Activated CD8-positive, alpha-beta memory T cell treated with anti-CD3 and anti-CD28 coated beads for 1 hour (primary cell): Measurements from ENCODE around the gene ZDHHC8.

ENCODE experiments used
- DNase-seq, 2 donors: peaks; one replicate each; pipeline ENCODE4 v3.0.0-alpha.2; 2020; ENCODE audit warnings: low read depth in 1 of 2; ENCODE audit errors: extremely low read depth in 1 of 2

Gene ZDHHC8

GRCh38 chr22:20095521-20095920 is 36.1 kb upstream of the ZDHHC8 start:
- no peak for DNase-seq

GRCh38 chr22:20096574-20097420 is 34.8 kb upstream of the ZDHHC8 start:
- DNase-seq = no peak

GRCh38 chr22:20099099-20099711 is 32.4 kb upstream of the ZDHHC8 start:
- DNase-seq = no peak

DNA sequence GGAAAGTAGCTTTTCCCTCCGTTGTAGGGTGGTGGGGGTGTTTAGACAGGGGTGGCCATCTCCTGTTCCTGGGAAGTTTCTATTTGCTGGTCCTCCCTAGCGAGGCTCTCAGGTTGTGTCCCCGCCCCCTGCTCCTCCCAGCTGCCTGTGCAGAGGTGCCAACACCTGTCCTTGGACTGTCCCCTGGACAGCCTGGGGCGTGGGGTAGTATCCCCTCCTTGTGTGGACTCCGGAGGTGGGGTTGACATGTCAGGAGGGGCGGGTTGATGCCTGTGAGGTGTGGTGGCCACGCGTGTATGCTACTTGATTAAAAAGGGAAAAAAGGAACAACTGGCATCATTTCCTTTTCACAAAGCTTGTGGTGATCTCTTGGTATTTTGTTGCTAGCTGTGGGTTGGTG is 30.0 kb upstream of the ZDHHC8 start:
- no peak for DNase-seq

DNA sequence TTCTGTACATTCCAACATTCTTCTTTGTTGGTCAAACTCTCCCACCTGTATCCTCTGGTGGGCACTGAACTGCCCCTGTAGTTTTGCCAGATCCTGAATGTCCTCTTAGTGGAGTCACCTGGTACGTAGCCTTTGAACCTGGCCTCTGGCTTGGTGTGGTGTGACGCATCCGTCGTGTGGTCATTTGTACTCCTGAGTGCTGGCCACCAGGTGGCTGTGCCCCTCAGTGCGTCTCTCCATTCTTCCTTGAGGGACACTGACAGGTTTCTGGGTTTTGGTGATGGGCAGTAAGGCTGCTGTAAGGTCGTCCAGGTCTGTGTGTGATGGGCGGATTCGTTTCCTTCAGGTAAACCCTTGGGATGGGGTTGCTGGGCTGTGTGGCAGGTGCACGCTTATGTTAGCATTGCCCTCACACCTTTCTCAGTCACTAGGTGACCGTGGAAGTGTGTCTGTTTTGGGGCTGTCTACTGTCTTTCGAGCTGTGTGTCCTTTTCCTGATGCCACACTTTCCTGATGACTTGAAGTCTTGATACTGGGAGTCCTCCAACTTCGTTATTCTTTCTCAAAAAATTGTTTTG is 29.3 kb upstream of the ZDHHC8 start:
- no peak for DNase-seq

GRCh38 chr22:20105456-20106204 is 26.0 kb upstream of the ZDHHC8 start:
- no peak for DNase-seq

DNA sequence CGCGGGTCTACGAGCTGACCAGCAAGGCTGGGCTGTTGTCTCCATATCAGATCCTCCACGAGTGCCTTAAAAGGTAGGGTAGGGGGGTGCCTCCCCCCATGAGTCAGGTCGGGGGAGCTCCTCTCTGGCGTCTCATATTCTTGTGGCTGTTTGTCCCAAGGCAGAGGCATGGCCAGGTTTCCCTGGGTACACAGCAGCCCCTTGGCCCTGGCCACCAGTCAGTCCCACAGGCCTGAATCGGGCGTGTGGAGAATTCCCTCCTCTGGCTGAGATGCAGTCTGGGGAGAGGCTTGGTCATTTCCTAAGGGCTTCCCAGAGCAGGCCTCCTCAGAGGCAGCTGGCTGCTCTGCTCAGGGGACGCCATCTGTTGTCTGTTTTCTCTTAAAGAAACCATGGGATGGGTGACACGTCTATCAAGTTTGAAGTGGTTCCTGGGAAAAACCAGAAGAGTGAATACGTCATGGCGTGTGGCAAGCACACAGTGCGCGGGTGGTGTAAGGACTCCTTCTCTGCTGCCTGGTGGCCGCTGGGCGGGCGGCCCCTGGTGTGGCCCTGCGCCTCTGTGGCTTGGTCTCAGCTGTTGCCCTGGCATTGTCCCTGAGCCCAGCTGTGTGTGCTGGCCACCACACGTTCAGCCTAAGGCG is 25.3 kb upstream of the ZDHHC8 start:
- DNase-seq = no peak

DNA sequence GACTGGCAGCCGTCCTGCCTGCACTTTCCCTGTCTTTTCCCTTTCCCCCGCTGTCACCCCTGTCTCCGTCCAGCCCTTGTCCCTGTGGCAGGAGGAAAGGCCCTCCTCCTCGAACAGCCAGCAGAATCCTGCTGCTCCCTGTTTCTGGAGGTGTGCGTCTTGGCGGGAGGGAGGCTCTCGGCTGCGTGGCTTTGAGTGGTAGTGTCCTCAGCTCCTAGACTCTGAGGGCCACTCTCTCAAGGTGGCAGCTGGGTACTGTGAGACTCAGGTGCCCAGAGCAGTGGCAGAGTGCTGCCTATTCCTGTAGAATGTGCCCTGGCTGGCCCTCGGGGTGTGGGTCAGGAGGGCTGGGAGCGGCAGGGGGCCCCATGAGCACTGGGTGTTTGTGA is 24.8 kb upstream of the ZDHHC8 start:
- no peak for DNase-seq

- no peak for DNase-seq
Measured at GRCh38 chr22:20107471-20107901, 24.1 kb upstream of the ZDHHC8 start.

DNA sequence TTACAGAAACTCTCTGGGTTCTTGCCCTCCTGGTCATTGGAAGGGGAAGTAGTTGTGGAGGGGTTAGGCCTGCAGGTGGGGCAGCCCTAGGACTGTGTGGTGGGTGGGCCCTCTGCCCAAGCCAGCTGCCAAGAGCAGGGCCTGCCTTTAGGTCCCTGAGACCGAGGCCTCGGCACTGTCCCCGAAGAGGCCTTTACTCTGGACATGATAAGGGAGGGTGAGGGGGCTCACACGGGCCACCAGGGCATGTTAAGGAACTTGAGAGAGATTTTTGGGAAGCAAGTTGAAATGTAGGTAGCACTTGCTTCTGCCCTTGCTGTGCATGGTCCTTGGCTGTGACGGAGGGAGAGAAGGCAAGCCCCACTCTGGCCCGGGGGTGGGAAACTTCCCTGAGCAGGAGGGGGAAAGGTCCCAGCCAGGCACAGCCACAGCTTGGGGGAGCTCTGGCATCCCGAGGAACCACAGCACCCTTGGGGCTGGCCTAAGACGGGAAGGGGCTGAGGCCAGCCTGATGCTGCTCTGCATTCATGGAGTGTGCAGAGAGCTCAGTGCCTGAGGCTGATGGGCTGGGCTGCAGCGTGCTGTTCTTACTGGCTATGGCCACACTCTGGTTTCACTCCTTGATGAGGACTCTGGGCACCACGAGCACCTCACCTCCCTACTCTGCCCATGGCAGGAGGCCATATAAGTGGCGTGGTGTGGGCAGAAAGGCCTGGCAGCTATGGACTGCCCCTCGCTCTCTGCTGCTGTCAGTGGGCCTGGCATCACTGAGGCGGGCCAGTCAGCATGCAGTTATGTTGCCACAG is 23.4 kb upstream of the ZDHHC8 start:
- DNase-seq = no peak

- no peak for DNase-seq
Measured at GRCh38 chr22:20108757-20109230, 22.8 kb upstream of the ZDHHC8 start.

DNA sequence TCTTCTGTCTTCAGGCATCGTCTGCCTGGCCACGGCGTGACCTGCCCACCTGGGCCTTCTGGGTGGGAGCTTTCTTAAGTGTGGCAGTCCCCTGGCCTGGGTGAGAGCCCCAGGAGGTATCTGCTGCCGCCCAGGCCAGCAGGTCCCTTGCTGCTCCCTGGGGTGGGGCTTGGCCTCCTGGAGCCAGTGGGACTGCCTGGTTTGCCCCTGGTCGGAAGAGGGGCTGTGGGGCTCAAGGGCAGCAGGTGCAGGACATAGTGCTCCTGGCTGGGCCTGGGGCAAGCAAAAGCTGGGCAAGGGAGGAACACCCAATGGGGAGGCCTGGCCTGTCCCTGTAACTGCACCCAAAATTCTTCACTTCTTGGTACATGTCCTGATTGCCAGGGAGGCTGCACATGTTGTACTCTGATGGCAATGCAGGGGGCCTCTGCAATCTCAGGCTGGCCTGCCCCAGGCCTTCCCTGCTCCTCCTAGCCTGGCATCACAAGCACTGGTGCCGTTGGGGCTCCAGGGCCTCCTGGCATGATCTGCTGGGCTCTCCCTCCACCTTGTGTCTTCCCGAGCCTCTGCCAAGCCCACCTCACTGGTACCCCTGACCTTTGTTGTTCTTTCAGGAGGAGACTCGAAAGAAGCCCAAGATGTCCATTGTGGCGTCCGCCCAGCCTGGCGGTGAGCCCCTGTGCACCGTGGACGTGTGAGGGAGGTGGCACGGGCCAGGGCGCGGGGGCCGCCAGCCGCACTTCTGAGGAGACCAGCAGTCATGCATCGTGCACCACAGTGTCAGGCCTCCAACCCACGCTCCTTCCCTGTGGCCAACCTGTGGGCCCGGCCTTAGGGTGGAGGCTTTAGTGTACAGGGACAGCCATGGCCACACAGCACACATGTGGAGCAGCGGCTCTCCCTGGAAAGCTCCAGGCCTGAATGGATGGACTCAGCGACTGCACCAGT is 21.9 kb upstream of the ZDHHC8 start:
- DNase-seq = no peak

- no peak for DNase-seq
Measured at GRCh38 chr22:20110359-20110985, 21.1 kb upstream of the ZDHHC8 start.

DNA sequence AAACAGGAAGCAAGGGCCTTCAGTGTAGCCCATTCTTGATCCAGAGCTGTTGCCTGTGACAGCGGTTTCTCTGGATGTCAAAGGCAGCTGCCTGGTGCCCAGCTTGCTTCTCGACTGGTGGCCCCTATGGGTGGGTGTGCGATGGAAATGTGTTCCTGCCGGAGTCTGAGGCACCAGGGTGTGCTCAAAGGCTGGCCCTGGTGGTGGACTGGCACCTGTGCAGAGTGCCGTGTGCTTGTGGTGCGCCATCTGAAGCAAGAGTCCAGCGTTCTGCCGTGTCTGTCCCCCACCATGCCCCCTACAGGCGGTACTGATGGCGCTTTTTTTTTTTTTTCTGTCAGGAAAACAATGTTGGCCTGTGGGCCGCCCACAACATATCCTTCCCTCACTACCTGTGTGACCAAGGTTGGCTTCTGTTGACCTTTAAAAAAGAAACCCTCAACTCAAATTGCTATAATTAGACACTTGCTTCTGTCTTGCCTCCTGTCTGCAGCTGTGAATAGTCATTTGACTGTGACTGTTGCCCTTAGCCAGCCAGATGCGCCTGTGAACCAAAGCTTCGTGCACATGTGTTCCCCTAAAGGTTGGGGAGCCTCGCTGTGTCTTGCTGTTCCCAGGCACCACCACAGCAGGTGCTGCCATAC is 20.4 kb upstream of the ZDHHC8 start:
- no peak for DNase-seq

DNA sequence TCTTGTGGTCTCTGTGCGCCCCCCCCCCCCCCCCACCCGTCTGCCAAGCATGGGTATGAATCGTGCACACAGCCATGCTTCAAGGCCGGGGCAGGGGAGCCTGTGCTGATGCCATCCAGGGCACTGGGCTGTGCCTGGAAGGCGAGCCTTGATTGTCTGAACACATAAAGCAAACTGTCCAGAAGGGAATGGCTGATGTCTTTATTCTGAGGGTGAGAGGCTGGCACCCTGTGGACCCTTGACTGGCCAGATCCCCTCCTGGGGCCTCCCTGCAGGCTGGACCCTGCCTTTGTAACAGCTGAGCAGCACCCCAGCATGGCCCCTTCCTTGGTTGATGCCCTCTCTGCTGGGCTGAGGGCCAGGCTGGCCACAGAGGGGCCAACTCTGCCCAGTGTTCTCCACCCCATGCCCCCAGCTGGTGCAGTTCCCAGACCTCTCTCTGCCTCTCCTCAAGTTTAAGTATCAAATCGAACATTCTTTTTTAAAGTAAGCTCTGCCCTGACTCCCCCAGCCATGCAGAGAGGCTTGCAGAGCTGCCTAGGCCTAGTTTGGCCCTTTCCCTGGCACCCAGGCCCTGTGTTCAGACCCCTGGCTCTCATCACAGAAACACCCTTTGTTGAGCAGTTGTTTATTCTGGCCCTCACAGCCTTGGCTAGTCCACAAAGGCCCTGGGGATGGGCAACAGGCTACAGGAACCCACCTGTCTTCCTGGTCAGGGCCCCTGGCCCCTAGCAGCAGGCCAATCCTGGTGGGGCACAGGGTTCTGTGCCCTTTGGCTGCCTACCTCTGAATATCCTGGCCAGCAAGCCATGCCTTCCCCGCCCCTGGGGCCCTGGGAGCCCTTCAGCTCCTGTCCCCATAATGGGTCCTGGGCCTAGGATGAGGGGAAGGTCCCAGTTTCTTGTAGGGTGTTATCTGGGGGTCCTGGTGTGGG is 19.6 kb upstream of the ZDHHC8 start:
- DNase-seq = no peak

GRCh38 chr22:20112623-20113511 is 18.7 kb upstream of the ZDHHC8 start:
- no peak for DNase-seq
